ENCODE data around the gene NEK7. TPM values are rescaled to one million over a fixed set of nuclear protein-coding genes. Genes with fewer than 3 reads are reported as not detected.

Gene NEK7
- total RNA-seq, 1 experiment from 2014 or later: 25.2 TPM

DNA sequence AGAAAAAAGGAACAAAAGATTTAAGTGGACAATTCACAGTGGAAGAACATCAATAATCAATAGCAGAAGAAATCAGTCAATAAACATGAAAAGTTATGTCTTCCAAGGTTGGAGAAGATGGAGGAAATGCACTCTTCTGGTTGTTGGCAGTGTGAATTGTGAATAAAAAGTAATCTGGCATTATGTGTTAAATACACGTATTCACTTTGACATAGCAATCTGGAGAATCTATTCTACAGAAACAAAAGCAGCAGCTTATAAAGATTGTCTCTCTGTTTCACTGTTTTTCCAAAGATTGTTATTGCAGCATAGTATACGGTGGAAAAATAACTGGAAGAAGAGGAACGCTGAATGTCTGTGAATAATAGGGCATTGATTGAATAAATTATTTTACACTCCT, 169.4 kb downstream of the NEK7 start:
- Histone ChIP-seq H4K20me1 (ENCODE audit: low read length) (no peaks in the 10 kb centered on the region), H3K9me2 (replicated peaks; ENCODE audit: low read length) (no peaks in the 10 kb centered on the region), H3K79me2 (ENCODE audit: low read length) (no peaks in the 10 kb centered on the region), H3K9ac (ENCODE audit: low read length) (no peak overlapping the region), H3K4me3 (ENCODE audit: low read length) (no peak overlapping the region), H2AFZ (ENCODE audit: low read length) (no peak overlapping the region), H3K4me2 (ENCODE audit: low read length) (no peak overlapping the region), H3K27ac (ENCODE audit: low read length) (no peak overlapping the region), H3K4me1 (ENCODE audit: insufficient read depth, low read length) (no peaks in the 10 kb centered on the region), H3K27me3 (ENCODE audit: low read length) (no peaks in the 10 kb centered on the region), H3K9me3 (ENCODE audit: low read length) (no peaks in the 10 kb centered on the region), H3K36me3 (ENCODE audit: low read depth, low read length) (no peaks in the 10 kb centered on the region), H3F3A (ENCODE audit: low read length, unreplicated experiment) (no peaks in the 10 kb centered on the region)
- DNase-seq (no peak), ATAC-seq (no peak)
- TF ChIP-seq, protein P1, sequence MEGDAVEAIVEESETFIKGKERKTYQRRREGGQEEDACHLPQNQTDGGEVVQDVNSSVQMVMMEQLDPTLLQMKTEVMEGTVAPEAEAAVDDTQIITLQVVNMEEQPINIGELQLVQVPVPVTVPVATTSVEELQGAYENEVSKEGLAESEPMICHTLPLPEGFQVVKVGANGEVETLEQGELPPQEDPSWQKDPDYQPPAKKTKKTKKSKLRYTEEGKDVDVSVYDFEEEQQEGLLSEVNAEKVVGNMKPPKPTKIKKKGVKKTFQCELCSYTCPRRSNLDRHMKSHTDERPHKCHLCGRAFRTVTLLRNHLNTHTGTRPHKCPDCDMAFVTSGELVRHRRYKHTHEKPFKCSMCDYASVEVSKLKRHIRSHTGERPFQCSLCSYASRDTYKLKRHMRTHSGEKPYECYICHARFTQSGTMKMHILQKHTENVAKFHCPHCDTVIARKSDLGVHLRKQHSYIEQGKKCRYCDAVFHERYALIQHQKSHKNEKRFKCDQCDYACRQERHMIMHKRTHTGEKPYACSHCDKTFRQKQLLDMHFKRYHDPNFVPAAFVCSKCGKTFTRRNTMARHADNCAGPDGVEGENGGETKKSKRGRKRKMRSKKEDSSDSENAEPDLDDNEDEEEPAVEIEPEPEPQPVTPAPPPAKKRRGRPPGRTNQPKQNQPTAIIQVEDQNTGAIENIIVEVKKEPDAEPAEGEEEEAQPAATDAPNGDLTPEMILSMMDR (conservative IDR thresholded peaks at IDR 0.05; ENCODE audit: low read depth, low read length): no peak
- TF ChIP-seq EZH2 (IDR thresholded peaks at IDR 0.05; ENCODE audit: low read length, unreplicated experiment) (no peak), EZH2phosphoT487 (IDR thresholded peaks at IDR 0.05; ENCODE audit: borderline replicate concordance, low read length) (no peak)
- ChIA-PET CTCF (no interaction called here), POLR2A (ENCODE audit: unreplicated experiment) (no interaction called here)
- no TSS peak for BruUV-seq (replicated peaks)
- intact Hi-C loops (cut with micrococcal nuclease): no loop called here

DNA sequence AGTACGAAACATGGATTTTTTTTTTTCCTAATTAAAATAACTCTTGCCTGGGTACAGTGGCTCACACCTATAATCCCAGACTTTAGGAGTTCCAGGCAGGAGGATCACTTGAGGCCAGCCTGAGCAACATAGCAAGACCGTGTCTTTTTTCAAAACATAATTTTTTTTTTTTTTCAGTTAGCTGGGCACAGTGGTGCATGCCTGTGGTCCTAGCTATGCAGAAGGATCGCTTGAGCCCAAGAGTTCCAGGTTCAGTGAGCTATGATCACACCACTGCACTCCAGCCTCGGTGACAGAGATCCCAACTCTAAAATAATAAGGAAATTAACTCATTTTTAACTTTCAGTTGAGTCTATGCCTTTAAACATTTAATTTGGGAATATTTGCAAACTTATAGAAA, 170.1 kb downstream of the NEK7 start:
- H3K79me2 ChIP-seq (ENCODE audit: low read length): no peaks in the 10 kb centered on the region
- no peaks in the 10 kb centered on the region for H3K27me3 ChIP-seq (ENCODE audit: low read length)
- H4K20me1 ChIP-seq (ENCODE audit: low read length): no peaks in the 10 kb centered on the region
- no peak overlapping the region for H3K9ac ChIP-seq (ENCODE audit: low read length)
- no peaks in the 10 kb centered on the region for H3K4me1 ChIP-seq (ENCODE audit: insufficient read depth, low read length)
- ATAC-seq (no peak), DNase-seq (no peak)
- ChIA-PET POLR2A (ENCODE audit: unreplicated experiment) (no interaction called here), CTCF (interaction anchor here (0.6 kb wide), 1 partner anchor 48 kb away, joined by 4 read pairs; no protein-coding TSS in a partner anchor)
- H3F3A ChIP-seq (ENCODE audit: low read length, unreplicated experiment): no peaks in the 10 kb centered on the region
- H3K27ac ChIP-seq (ENCODE audit: low read length): no peak overlapping the region
- H3K9me2 ChIP-seq (replicated peaks; ENCODE audit: low read length): no peaks in the 10 kb centered on the region
- H3K9me3 ChIP-seq (ENCODE audit: low read length): no peaks in the 10 kb centered on the region
- no peak overlapping the region for H3K4me3 ChIP-seq (ENCODE audit: low read length)
- H2AFZ ChIP-seq (ENCODE audit: low read length): no peak overlapping the region
- BruUV-seq (replicated peaks): no TSS peak
- no peak for TF ChIP-seq EZH2phosphoT487 (IDR thresholded peaks at IDR 0.05; ENCODE audit: borderline replicate concordance, low read length)
- TF ChIP-seq, protein P1 (conservative IDR thresholded peaks at IDR 0.05; ENCODE audit: low read depth, low read length): no peak
- TF ChIP-seq EZH2 (IDR thresholded peaks at IDR 0.05; ENCODE audit: low read length, unreplicated experiment): no peak
- no peak overlapping the region for H3K4me2 ChIP-seq (ENCODE audit: low read length)
- H3K36me3 ChIP-seq (ENCODE audit: low read depth, low read length): no peaks in the 10 kb centered on the region
- intact Hi-C loops (cut with micrococcal nuclease): no loop called here

DNA sequence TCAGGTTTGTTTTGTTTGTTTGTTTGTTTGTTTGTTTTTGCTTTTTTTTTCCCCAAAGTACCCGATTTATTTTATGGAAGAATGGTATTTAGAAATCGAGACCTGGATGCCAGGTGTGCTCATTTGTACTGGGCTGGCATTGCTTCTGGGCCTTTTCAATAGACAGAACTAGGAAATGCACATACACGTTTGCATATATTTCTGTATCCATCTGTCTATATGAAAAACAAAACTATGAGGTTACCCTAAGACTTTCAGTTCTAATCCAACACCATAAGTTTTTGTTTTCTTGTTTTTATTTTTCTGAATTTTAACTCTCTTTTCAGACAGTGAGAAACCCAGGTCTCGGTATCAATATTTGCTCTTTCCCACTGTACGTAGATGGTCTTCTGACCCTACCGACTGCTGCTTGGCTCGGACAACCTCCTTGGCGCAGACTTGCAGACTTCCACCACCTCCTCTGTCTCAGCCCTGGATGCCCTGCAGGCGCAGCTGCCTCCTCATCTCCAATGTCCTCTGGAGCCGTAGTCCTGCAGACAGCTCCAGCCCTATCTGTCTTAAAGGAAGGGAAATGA, 171.7 kb downstream of the NEK7 start:
- CTCF ChIA-PET: no interaction called here
- no TSS peak for BruUV-seq (replicated peaks)
- H3K9me3 ChIP-seq (ENCODE audit: low read length): no peaks in the 10 kb centered on the region

More for the DNA sequence above, 171.7 kb downstream of the NEK7 start:
- H3K4me2 ChIP-seq (ENCODE audit: low read length): no peak overlapping the region
- no peak overlapping the region for H3K9ac ChIP-seq (ENCODE audit: low read length)
- H3K36me3 ChIP-seq (ENCODE audit: low read depth, low read length): no peaks in the 10 kb centered on the region
- H2AFZ ChIP-seq (ENCODE audit: low read length): no peak overlapping the region
- H3K27me3 ChIP-seq (ENCODE audit: low read length): no peaks in the 10 kb centered on the region
- no peak for ATAC-seq
- intact Hi-C loops (cut with micrococcal nuclease): no loop called here
- H3F3A ChIP-seq (ENCODE audit: low read length, unreplicated experiment): no peaks in the 10 kb centered on the region
- TF ChIP-seq EZH2phosphoT487 (IDR thresholded peaks at IDR 0.05; ENCODE audit: borderline replicate concordance, low read length) (no peak), EZH2 (IDR thresholded peaks at IDR 0.05; ENCODE audit: low read length, unreplicated experiment) (no peak)
- TF ChIP-seq, protein P1 (conservative IDR thresholded peaks at IDR 0.05; ENCODE audit: low read depth, low read length): no peak
- no peaks in the 10 kb centered on the region for H3K79me2 ChIP-seq (ENCODE audit: low read length)
- H3K4me3 ChIP-seq (ENCODE audit: low read length): no peak overlapping the region
- no peak for DNase-seq
- peaks cover 7% of the 10 kb centered on the region; the same call in 1 of the 2 replicates for H3K4me1 ChIP-seq (ENCODE audit: insufficient read depth, low read length)
- no peaks in the 10 kb centered on the region for H3K9me2 ChIP-seq (replicated peaks; ENCODE audit: low read length)
- H3K27ac ChIP-seq (ENCODE audit: low read length): no peak overlapping the region
- H4K20me1 ChIP-seq (ENCODE audit: low read length): no peaks in the 10 kb centered on the region
- POLR2A ChIA-PET (ENCODE audit: unreplicated experiment): no interaction called here

Measured in PC-3 (cell line).